Neural cell (in vitro differentiated cells): Measurements from ENCODE around the gene TGM5.

Source experiments
- EZH2 ChIP-seq: fragments of 200-600, 300-800 bp; shearing (Covaris generic), sonication (generic); IDR thresholded peaks from 2 replicates; pipeline ENCODE4 v1.6.1; 2014; ENCODE audit warnings: antibody characterized with exemption, low read length, borderline replicate concordance, mild to moderate bottlenecking; ENCODE audit not compliant: insufficient read depth, poor library complexity, severe bottlenecking
- TF ChIP-seq, protein P1 (sequence below): fragments of 450-650 bp; IDR thresholded peaks from 2 replicates; pipeline ENCODE4 v1.5.1; 2014; ENCODE audit warnings: antibody characterized with exemption, mild to moderate bottlenecking, moderate library complexity; ENCODE audit not compliant: poor library complexity, severe bottlenecking

DNA sequence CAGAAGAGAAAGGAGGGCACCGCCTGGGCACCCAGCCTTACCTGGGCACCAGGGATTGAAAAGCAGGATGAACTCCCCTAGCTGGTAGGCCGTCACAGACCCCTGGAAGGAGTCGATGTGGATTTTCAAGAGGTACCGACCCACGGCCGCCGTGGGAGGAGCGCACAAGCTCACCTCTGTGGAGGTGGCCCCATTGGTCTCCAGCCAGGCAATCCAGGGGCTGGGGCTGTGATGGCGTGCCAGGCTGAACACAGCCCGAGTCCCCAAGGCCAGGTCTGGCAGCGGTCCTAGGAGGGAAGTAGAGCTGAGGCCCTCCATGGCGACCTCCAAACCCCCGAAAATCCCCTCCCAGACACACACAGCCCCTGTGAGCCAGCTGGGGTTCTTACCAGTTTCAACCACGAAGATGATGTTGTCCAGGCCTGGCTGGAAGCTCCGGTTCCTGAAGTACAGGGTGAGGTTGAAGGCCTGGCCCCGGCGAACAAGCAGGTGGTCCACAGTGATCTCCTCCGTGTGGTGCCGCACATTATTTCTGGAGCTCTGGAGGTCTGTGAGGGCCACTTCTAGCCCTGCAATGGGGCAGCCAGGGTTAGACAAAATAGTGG, 6.6 kb downstream of the TGM5 start:
- TF ChIP-seq, protein P1, sequence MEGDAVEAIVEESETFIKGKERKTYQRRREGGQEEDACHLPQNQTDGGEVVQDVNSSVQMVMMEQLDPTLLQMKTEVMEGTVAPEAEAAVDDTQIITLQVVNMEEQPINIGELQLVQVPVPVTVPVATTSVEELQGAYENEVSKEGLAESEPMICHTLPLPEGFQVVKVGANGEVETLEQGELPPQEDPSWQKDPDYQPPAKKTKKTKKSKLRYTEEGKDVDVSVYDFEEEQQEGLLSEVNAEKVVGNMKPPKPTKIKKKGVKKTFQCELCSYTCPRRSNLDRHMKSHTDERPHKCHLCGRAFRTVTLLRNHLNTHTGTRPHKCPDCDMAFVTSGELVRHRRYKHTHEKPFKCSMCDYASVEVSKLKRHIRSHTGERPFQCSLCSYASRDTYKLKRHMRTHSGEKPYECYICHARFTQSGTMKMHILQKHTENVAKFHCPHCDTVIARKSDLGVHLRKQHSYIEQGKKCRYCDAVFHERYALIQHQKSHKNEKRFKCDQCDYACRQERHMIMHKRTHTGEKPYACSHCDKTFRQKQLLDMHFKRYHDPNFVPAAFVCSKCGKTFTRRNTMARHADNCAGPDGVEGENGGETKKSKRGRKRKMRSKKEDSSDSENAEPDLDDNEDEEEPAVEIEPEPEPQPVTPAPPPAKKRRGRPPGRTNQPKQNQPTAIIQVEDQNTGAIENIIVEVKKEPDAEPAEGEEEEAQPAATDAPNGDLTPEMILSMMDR, result no peak
- TF ChIP-seq EZH2, result no peak
